Spleen (tissue), 11 donors: ENCODE measurements around the gene NUP214. TPM values are rescaled to one million over a fixed set of nuclear protein-coding genes. Genes with fewer than 3 reads are reported as not detected.
A peak's percentile ranks its signal among the peaks of the same experiment; 100 is the strongest.

Experiments used
- DNase-seq: peaks from one replicate; pipeline ENCODE4 v3.0.0-alpha.2; 2020
- H3K27ac ChIP-seq, 8 donors: fragments of 200-600 bp; sonication (generic) in 7 of 8; 1 replicate in 4 of 8; 2 replicates in 4 of 8; pipeline versions ENCODE4 v1.5.0 to v1.8.0; 2016 to 2021; ENCODE audit warnings: inconsistent platforms in 4 of 8, mild to moderate bottlenecking in 4 of 8, moderate library complexity in 1 of 8
- H3K27me3 ChIP-seq, 7 donors: fragments of 200-600 bp; sonication (generic) in 6 of 7; replicated peaks in 1 of 7; 1 replicate in 4 of 7; 2 replicates in 3 of 7; pipeline versions ENCODE4 v1.5.0 to v1.8.0; 2016 to 2021; ENCODE audit warnings: inconsistent platforms in 3 of 7, mild to moderate bottlenecking in 1 of 7
- H3K36me3 ChIP-seq, 6 donors: fragments of 200-600 bp; sonication (generic) in 5 of 6; 1 replicate in 4 of 6; 2 replicates in 2 of 6; pipeline versions ENCODE4 v1.5.0 to v1.8.0; 2016 to 2021; ENCODE audit warnings: inconsistent platforms in 2 of 6
- H3K4me1 ChIP-seq, 6 donors: fragments of 200-600 bp; sonication (generic) in 5 of 6; 1 replicate in 3 of 6; 2 replicates in 3 of 6; pipeline versions ENCODE4 v1.5.0 to v1.8.0; 2016 to 2021; ENCODE audit warnings: inconsistent platforms in 3 of 6
- H3K4me3 ChIP-seq, 8 donors: fragments of 200-600 bp; sonication (generic) in 7 of 8; 1 replicate in 4 of 8; 2 replicates in 4 of 8; pipeline versions ENCODE4 v1.5.0 to v1.8.0; 2016 to 2021; ENCODE audit warnings: inconsistent platforms in 4 of 8, mild to moderate bottlenecking in 4 of 8, moderate library complexity in 2 of 8
- H3K9me3 ChIP-seq, 8 donors: fragments of 200-600 bp; sonication (generic) in 7 of 8; 1 replicate in 4 of 8; 2 replicates in 4 of 8; pipeline versions ENCODE4 v1.5.0 to v1.8.0; 2016 to 2021; ENCODE audit warnings: inconsistent platforms in 4 of 8
- CTCF ChIP-seq, 11 experiments: fragments of 200-600 bp in 7 of 11; fragments of 450-650 bp in 4 of 11; sonication (generic) in 4 of 11; IDR thresholded peaks in 8 of 11; conservative IDR thresholded peaks in 3 of 11; 1 replicate in 7 of 11; 2 replicates in 4 of 11; pipeline versions ENCODE4 v1.4.0 to v1.8.0; 2016 to 2021; ENCODE audit warnings: antibody characterized with exemption in 11 of 11, inconsistent platforms in 4 of 11, mild to moderate bottlenecking in 1 of 11
- POLR2A ChIP-seq, 3 donors: fragments of 450-650 bp; IDR thresholded peaks; one replicate each; pipeline ENCODE4 v1.5.1; 2017; ENCODE audit warnings: antibody characterized with exemption in 3 of 3, mild to moderate bottlenecking in 1 of 3
- POLR2AphosphoS5 ChIP-seq, 3 donors: sonication (generic); formaldehyde crosslinking; IDR thresholded peaks; one replicate each; pipeline ENCODE4 v1.5.1; 2017; ENCODE audit warnings: antibody characterized with exemption in 3 of 3
- WGBS, 5 donors: extraction: QIAGEN DNeasy Blood & Tissue Kit in 3 of 5; methylation state at CpG; one replicate each; pipeline versions ENCODE4 v1.1.5 to v1.1.7; 2013 to 2018; 5-methylcytosine and 5-hydroxymethylcytosine counted together
- intact Hi-C: fragments of 100-400 bp; cut with DNase I; formaldehyde crosslinking; loops from one replicate; pipeline ENCODE4 v1.15.0; 2023; ENCODE audit warnings: low total_unique reads
- polyA plus RNA-seq, 3 donors: library from polyadenylated mRNA; stranded (reverse); fragments of 200-250 nt; gene quantifications; one replicate each; pipeline ENCODE4 v1.2.1, GENCODE V29; 2013
- total RNA-seq, 7 donors: library from RNA; depleted of rRNA in 3 of 7; stranded (reverse); fragments of >200 nt in 3 of 7; fragmentation: NEBNext Ultra II Directional in 4 of 7; extraction: Animal tissue kit (Norgen Biotek cat#: 25700) in 4 of 7; gene quantifications; one replicate each; pipeline versions ENCODE4 v1.1.0 to v1.2.1, GENCODE V29; 2016 to 2021
- donor health status: healthy with polysubstance abuse.
- donor health status: DM: no; HTN: no; CAD: no; lungs with moderate emphysema.
- donor health status: DM: no; HTN: no; CAD: no.
- donor health status: Bipolar disorder and iron deficiency.
- donor health status: healthy.
- donor health status: DM: no; HTN: no; CAD: no.
- donor health status: DM: yes; HTN: yes; CAD: no.

Gene NUP214
- total and polyA plus RNA-seq, 10 donors = 21.4 to 182 (median 121) TPM

DNA sequence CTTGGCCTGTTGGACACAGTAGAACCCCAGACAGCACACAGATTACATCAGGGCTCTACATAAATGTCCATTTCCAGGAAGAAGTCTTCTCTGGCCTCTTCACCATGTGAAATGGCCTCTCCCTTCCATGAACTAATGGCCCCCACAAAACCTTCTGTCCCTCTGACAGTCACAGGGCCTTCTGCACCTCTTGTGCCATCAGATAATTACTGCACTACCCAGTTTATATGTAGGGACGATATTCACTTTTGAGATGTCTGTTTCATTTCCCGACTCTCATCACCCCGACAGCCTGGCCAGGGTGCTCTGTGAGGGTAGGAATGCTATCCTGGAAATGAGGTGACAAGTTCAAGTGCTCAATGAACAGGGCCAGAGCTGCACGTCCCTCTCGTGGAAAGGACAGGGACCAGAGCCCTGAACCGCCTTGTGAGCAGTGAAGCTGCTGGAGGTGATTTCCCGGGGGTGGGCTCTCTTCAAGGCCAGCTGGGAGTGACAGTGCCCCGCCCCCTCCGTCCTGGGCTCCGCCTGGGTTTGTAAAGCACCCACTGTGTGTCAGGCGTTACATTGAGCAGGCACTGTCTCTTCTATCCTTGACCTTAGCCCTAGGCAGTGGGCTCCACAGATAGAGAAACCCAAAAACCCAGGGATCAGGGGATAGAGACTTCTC is 153.9 kb downstream of the NUP214 start:
- TF ChIP-seq CTCF (IDR thresholded peaks at IDR 0.05 in 8 of 11, conservative IDR thresholded peaks at IDR 0.05 in 3 of 11) (no peak), POLR2AphosphoS5 (IDR thresholded peaks at IDR 0.05) (no peak), POLR2A (IDR thresholded peaks at IDR 0.05) (no peak)
- WGBS, 5 donors = 74 to 86% (median 83%) methylated on average over 6 to 11 of the region's 11 CpGs
- Histone ChIP-seq H3K4me3 (no peak overlapping the region), H3K9me3 (no peaks in the 10 kb centered on the region), H3K4me1 (peaks cover 4 to 70% (median 37%) of the 10 kb centered on the region in 6 donors), H3K36me3 (no peaks in the 10 kb centered on the region), H3K27me3 (peaks cover 0 to 40% (median 25%) of the 10 kb centered on the region in 7 donors), H3K27ac (peak overlapping the region in 5 of 8 donors; percentile 90 to 97 (median 93))
- intact Hi-C loops = no loop called here
- no peak for DNase-seq

DNA sequence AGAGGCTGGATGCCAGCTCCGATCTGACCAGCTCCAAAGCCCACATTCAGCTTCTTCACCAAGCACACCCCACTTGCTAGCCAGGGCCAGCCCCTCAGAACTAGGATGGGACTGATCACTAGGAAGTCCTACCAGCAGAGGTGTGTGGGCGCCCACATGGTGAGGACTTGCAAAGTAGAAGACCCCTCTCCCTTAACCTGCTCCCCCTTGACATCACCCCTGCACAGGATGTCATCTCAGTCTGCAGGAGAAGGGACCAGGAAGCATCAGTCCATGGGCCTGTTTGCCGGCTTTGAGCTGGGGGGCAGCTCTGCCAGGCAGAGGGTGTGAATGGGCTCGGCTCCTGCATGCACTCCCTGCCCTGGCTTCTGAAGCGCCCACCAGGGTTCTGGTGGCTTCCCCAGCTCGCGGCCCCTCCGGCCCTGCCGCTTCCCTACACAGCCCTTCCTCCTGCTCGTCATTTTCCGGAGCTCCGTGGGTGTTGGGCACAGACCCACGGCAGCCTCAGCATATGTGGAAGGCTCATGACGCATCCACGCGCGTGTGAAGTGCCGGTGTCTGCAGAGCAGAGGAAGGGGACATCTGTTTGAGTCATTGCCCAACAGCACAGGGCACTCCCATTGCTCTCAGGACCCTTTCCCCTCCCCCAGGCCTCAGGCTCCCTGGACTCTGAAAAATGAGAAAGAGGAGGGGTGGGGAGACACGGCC is 154.6 kb downstream of the NUP214 start:
- 51 to 70% (median 64%) methylated on average over 14 to 19 of the region's 19 CpGs for WGBS, 5 donors
- no peak overlapping the region for H3K4me3 ChIP-seq
- TF ChIP-seq CTCF (IDR thresholded peaks at IDR 0.05 in 8 of 11, conservative IDR thresholded peaks at IDR 0.05 in 3 of 11) = no peak
- no peak for TF ChIP-seq POLR2A (IDR thresholded peaks at IDR 0.05)
- TF ChIP-seq POLR2AphosphoS5 (IDR thresholded peaks at IDR 0.05) = peak in 1 of 3 donors; percentile 12
- H3K27me3 ChIP-seq = peaks cover 0 to 40% (median 25%) of the 10 kb centered on the region in 7 donors
- H3K4me1 ChIP-seq = peaks cover 4 to 63% (median 31%) of the 10 kb centered on the region in 6 donors
- no peaks in the 10 kb centered on the region for H3K9me3 ChIP-seq
- intact Hi-C loops = loop anchor here (10.0 kb wide), 1 partner anchor 45 kb away; no protein-coding TSS in a partner anchor
- H3K27ac ChIP-seq = no peak overlapping the region
- DNase-seq = no peak
- H3K36me3 ChIP-seq = no peaks in the 10 kb centered on the region

DNA sequence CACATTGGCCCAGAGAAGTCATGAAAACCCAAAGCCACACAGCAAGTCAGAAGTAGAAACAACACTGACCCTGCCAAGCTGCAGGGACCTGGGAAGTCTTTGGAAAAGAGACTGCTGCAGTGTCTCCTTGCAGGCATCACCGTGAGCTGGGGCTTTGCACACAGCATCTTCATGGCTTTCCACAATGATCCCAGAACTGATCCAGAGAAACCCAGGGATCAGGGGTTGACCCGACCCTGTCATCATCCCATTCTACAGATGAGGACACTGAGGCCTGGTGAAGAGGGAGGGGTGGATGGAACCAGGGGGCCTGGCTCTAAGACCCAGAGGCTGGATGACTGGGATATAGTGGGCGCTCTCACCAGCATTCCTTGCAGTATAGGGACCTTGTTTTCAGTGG is 155.3 kb downstream of the NUP214 start:
- Histone ChIP-seq H3K36me3 (no peaks in the 10 kb centered on the region), H3K27ac (no peak overlapping the region), H3K27me3 (peaks cover 0 to 40% (median 25%) of the 10 kb centered on the region in 7 donors), H3K4me1 (peaks cover 4 to 56% (median 28%) of the 10 kb centered on the region in 6 donors), H3K9me3 (no peaks in the 10 kb centered on the region), H3K4me3 (no peak overlapping the region)
- no peak for DNase-seq
- 82 to 97% (median 94%) methylated on average over 3 of the region's 3 CpGs for WGBS, 5 donors
- TF ChIP-seq CTCF (IDR thresholded peaks at IDR 0.05 in 8 of 11, conservative IDR thresholded peaks at IDR 0.05 in 3 of 11) (no peak), POLR2A (IDR thresholded peaks at IDR 0.05) (no peak), POLR2AphosphoS5 (IDR thresholded peaks at IDR 0.05) (no peak)
- intact Hi-C loops = loop anchor here (10.0 kb wide), 1 partner anchor 46 kb away; no protein-coding TSS in a partner anchor
